Measurements from ENCODE around the gene RETSAT. TPM values are rescaled to one million over a fixed set of nuclear protein-coding genes. Genes with fewer than 3 reads are reported as not detected.
"Not testable (repeated sequence)": the region's sequence is repeated elsewhere in the genome, so short reads cannot be mapped to it uniquely, and the experiment has no call there.

Gene RETSAT
- total RNA-seq, 2 donors from 2014 or later: 68.5 to 98.6 TPM

GRCh38 chr2:85376291-85377065 is 22.1 kb upstream of the RETSAT start:
- Histone ChIP-seq H3K9me3 (no peaks in the 10 kb centered on the region), H3K4me3 (no peak overlapping the region), H3K27me3 (no peaks in the 10 kb centered on the region), H3K36me3 (replicated peaks in 1 of 2; ENCODE audit: insufficient read depth in 1 of 2, low read depth in 2 of 2) (peaks cover 0 to 1% of the 10 kb centered on the region in 2 donors), H3K27ac (no peak overlapping the region), H3K4me1 (no peaks in the 10 kb centered on the region)
- no peak for ATAC-seq
- TF ChIP-seq CTCF (IDR thresholded peaks at IDR 0.05) (no peak), POLR2A (IDR thresholded peaks at IDR 0.05) (no peak)
- intact Hi-C loops (cut with DNase I): no loop called here
- no peak for DNase-seq
- 86 to 91% methylated on average over 5 of the region's 5 CpGs for WGBS, 2 donors

GRCh38 chr2:85371045-85371444 is 16.7 kb upstream of the RETSAT start:
- ATAC-seq (no peak), DNase-seq (no peak)
- no peak overlapping the region for H3K27ac ChIP-seq
- intact Hi-C loops (cut with DNase I): no loop called here
- H3K36me3 ChIP-seq (replicated peaks in 1 of 2; ENCODE audit: insufficient read depth in 1 of 2, low read depth in 2 of 2): no peaks in the 10 kb centered on the region
- 97 to 100% methylated on average over 6 to 11 of the region's 11 CpGs for WGBS, 2 donors
- H3K9me3 ChIP-seq: no peaks in the 10 kb centered on the region
- no peaks in the 10 kb centered on the region for H3K27me3 ChIP-seq
- H3K4me1 ChIP-seq: no peaks in the 10 kb centered on the region
- TF ChIP-seq CTCF (IDR thresholded peaks at IDR 0.05): no peak
- no peak for TF ChIP-seq POLR2A (IDR thresholded peaks at IDR 0.05)
- H3K4me3 ChIP-seq: no peak overlapping the region

GRCh38 chr2:85369500-85369899 is 15.2 kb upstream of the RETSAT start:
- intact Hi-C loops (cut with DNase I): loop anchor here (5.0 kb wide), 1 partner anchor 33 kb away; no protein-coding TSS in a partner anchor
- WGBS, 2 donors: 81 to 88% methylated on average over 5 of the region's 5 CpGs
- no peak for DNase-seq
- Histone ChIP-seq H3K27ac (no peak overlapping the region), H3K36me3 (replicated peaks in 1 of 2; ENCODE audit: insufficient read depth in 1 of 2, low read depth in 2 of 2) (no peaks in the 10 kb centered on the region), H3K4me1 (no peaks in the 10 kb centered on the region), H3K4me3 (no peak overlapping the region), H3K9me3 (no peaks in the 10 kb centered on the region), H3K27me3 (no peaks in the 10 kb centered on the region)
- no peak for ATAC-seq
- TF ChIP-seq CTCF (IDR thresholded peaks at IDR 0.05) (no peak), POLR2A (IDR thresholded peaks at IDR 0.05) (no peak)

- Histone ChIP-seq H3K9me3 (no peaks in the 10 kb centered on the region), H3K27me3 (no peaks in the 10 kb centered on the region), H3K27ac (no peak overlapping the region), H3K4me3 (no peak overlapping the region), H3K36me3 (replicated peaks in 1 of 2; ENCODE audit: insufficient read depth in 1 of 2, low read depth in 2 of 2) (no peaks in the 10 kb centered on the region), H3K4me1 (no peaks in the 10 kb centered on the region)
- ATAC-seq: no peak
- no peak for DNase-seq
- TF ChIP-seq CTCF (IDR thresholded peaks at IDR 0.05) (no peak), POLR2A (IDR thresholded peaks at IDR 0.05) (no peak)
- intact Hi-C loops (cut with DNase I): loop anchor here (5.0 kb wide), 1 partner anchor 33 kb away; no protein-coding TSS in a partner anchor
Measured at GRCh38 chr2:85368921-85369320, 14.6 kb upstream of the RETSAT start.

- no peak for ATAC-seq
- no peak overlapping the region for H3K27ac ChIP-seq
- no peak for DNase-seq
- H3K9me3 ChIP-seq: no peaks in the 10 kb centered on the region
- H3K27me3 ChIP-seq: no peaks in the 10 kb centered on the region
- TF ChIP-seq CTCF (IDR thresholded peaks at IDR 0.05) (no peak), POLR2A (IDR thresholded peaks at IDR 0.05) (no peak)
- H3K4me3 ChIP-seq: no peak overlapping the region
- 56 to 80% methylated on average over 5 of the region's 5 CpGs for WGBS, 2 donors
- intact Hi-C loops (cut with DNase I): loop anchor here (5.0 kb wide), 1 partner anchor 35 kb away; no protein-coding TSS in a partner anchor
- peaks cover 0 to 1% of the 10 kb centered on the region in 2 donors for H3K36me3 ChIP-seq (replicated peaks in 1 of 2; ENCODE audit: insufficient read depth in 1 of 2, low read depth in 2 of 2)
- H3K4me1 ChIP-seq: no peaks in the 10 kb centered on the region
Measured at GRCh38 chr2:85367180-85367579, 12.9 kb upstream of the RETSAT start.

GRCh38 chr2:85362653-85363387 is 8.5 kb upstream of the RETSAT start:
- not testable (repeated sequence) for ATAC-seq

More at GRCh38 chr2:85362653-85363387, 8.5 kb upstream of the RETSAT start:
- H3K4me3 ChIP-seq; H3K27me3 ChIP-seq; DNase-seq; H3K27ac ChIP-seq; intact Hi-C loops (cut with DNase I); H3K4me1 ChIP-seq; H3K9me3 ChIP-seq; H3K36me3 ChIP-seq (replicated peaks in 1 of 2; ENCODE audit: insufficient read depth in 1 of 2, low read depth in 2 of 2): not testable (repeated sequence)
- WGBS, 2 donors: 90 to 92% methylated on average over 4 to 5 of the region's 5 CpGs
